Stimulated activated CD8-positive, alpha-beta memory T cell treated with anti-CD3 and anti-CD28 coated beads, Interleukin-12 subunit alpha, Interleukin-12 subunit beta, amount 100 ng/mL, for 24 hours (primary cell): ENCODE results near the gene MLC1.
"Not testable (repeated sequence)": the region's sequence is repeated elsewhere in the genome, so short reads cannot be mapped to it uniquely, and the experiment has no call there.

Experiments
- DNase-seq: peaks from one replicate; pipeline ENCODE4 v3.0.0-alpha.2; 2020; ENCODE audit errors: extremely low read depth

MLC1 gene

GRCh38 chr22:50102946-50103345 lies 17.7 kb upstream of the MLC1 start:
- DNase-seq = no peak

- DNase-seq = no peak
These were observed 16.8 kb upstream of the MLC1 start for GRCh38 chr22:50101870-50102565.

GRCh38 chr22:50098052-50098451 lies 12.8 kb upstream of the MLC1 start:
- DNase-seq = no peak

GRCh38 chr22:50092342-50092741 lies 7.1 kb upstream of the MLC1 start:
- no peak for DNase-seq

GRCh38 chr22:50091092-50091768 lies 6.0 kb upstream of the MLC1 start:
- no peak for DNase-seq

GRCh38 chr22:50090412-50090714 lies 5.1 kb upstream of the MLC1 start:
- DNase-seq = no peak

GRCh38 chr22:50089682-50090411 lies 4.6 kb upstream of the MLC1 start, which contains the start of gene MOV10L1:
Gene MOV10L1 (plus strand): TSS chr22:50090006. CDS start chr22:50090089, 83 bp downstream.
- DNase-seq = no peak

- no peak for DNase-seq
These were observed 4.0 kb upstream of the MLC1 start for GRCh38 chr22:50089231-50089630.

GRCh38 chr22:50088096-50088495 lies 2.9 kb upstream of the MLC1 start:
- no peak for DNase-seq

- DNase-seq = no peak
These were observed 2.4 kb upstream of the MLC1 start for GRCh38 chr22:50087646-50088045.

GRCh38 chr22:50086975-50087374 lies 1.7 kb upstream of the MLC1 start:
- not testable (repeated sequence) for DNase-seq

- DNase-seq = no peak
These were observed 1.3 kb upstream of the MLC1 start for GRCh38 chr22:50086526-50086925.

GRCh38 chr22:50084614-50085021 lies 608 bp downstream of the MLC1 start:
- no peak for DNase-seq

- no peak for DNase-seq
These were observed 1.1 kb downstream of the MLC1 start for GRCh38 chr22:50084080-50084477.

- DNase-seq = no peak
These were observed 1.7 kb downstream of the MLC1 start for GRCh38 chr22:50083462-50084079.

- DNase-seq = no peak
These were observed 2.2 kb downstream of the MLC1 start for GRCh38 chr22:50082961-50083461.

- DNase-seq = no peak
These were observed 3.0 kb downstream of the MLC1 start for GRCh38 chr22:50082197-50082715.

GRCh38 chr22:50081426-50082196 lies 3.6 kb downstream of the MLC1 start:
- no peak for DNase-seq

GRCh38 chr22:50080077-50080465 lies 5.2 kb downstream of the MLC1 start:
- DNase-seq = no peak

- DNase-seq = no peak
These were observed 6.5 kb downstream of the MLC1 start for GRCh38 chr22:50078761-50079160.

GRCh38 chr22:50078246-50078645 lies 7.0 kb downstream of the MLC1 start:
- DNase-seq = no peak
